ENCODE measurements around the gene ARGLU1.

DNA sequence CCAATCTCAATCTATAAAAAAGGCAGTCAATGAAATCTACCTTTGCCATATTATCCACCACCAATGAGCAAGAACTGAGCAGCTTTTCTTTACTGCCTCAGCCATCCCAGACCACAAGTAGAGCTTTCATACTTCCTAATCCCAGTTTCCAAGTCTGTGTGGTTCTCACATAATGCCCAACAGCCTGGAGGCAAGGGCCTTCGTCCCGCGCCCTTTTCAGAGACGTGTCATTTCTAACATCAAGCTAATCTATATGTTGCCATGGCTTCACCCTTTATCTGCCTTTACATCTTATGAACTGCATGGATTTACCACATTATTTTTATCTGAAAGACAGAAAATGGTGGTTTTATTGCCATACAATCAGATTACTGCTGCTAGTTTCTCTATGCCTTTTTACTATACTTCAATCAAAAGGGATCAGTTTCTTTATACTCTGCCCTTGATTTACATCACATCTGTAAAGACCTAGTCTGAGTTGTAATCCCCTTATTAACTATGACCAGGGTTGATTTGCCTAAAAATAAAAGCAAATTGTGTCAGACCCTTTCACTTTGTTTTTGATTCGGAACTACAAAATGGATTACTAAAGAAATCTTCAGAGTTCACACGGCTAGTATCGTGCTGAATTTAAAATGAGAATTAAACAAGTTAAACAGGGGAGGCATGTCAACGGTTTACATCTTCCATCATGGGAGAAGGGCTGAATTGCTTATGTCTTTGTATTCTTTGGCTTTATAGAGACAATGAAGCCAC lies 38.3 kb downstream of the ARGLU1 start:
- no peak for TF ChIP-seq EZH2 (IDR thresholded peaks at IDR 0.05; ENCODE audit: borderline replicate concordance, low read depth, low read length, severe bottlenecking)
- TF ChIP-seq, protein P1, sequence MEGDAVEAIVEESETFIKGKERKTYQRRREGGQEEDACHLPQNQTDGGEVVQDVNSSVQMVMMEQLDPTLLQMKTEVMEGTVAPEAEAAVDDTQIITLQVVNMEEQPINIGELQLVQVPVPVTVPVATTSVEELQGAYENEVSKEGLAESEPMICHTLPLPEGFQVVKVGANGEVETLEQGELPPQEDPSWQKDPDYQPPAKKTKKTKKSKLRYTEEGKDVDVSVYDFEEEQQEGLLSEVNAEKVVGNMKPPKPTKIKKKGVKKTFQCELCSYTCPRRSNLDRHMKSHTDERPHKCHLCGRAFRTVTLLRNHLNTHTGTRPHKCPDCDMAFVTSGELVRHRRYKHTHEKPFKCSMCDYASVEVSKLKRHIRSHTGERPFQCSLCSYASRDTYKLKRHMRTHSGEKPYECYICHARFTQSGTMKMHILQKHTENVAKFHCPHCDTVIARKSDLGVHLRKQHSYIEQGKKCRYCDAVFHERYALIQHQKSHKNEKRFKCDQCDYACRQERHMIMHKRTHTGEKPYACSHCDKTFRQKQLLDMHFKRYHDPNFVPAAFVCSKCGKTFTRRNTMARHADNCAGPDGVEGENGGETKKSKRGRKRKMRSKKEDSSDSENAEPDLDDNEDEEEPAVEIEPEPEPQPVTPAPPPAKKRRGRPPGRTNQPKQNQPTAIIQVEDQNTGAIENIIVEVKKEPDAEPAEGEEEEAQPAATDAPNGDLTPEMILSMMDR (IDR thresholded peaks at IDR 0.05; ENCODE audit: borderline replicate concordance, extremely low read depth, low read length, poor library complexity, severe bottlenecking), result no peak

Measured in DND-41 (cell line).